Activated CD8-positive, alpha-beta T cell treated with anti-CD3 and anti-CD28 coated beads for 36 hours (primary cell): ENCODE measurements around the gene PTPRCAP. TPM values are rescaled to one million over a fixed set of nuclear protein-coding genes. Genes with fewer than 3 reads are reported as not detected.
"Not testable (repeated sequence)": the region's sequence is repeated elsewhere in the genome, so short reads cannot be mapped to it uniquely, and the experiment has no call there.

ENCODE experiments used
- ATAC-seq: fragments of 200-7000 bp; cut with Tn5 transposase; one replicate; pipeline ENCODE4 v1.10.0; 2021; ENCODE audit warnings: mild to moderate bottlenecking, moderate library complexity
- CTCF ChIA-PET: fragments of 350-600 bp; sonication (Branson Sonifier 250); formaldehyde crosslinking; loops from one replicate; lab custom pipeline; 2021; ENCODE audit warnings: antibody characterized with exemption; lab: Charles Lee
- POLR2A ChIA-PET: fragments of 350-600 bp; sonication (Branson Sonifier 250); formaldehyde crosslinking; loops from one replicate; lab custom pipeline; 2021; ENCODE audit warnings: antibody characterized with exemption; lab: Charles Lee
- DNase-seq: peaks from one replicate; pipeline ENCODE4 v3.0.0-alpha.2; 2020
- H3K27ac Mint-ChIP-seq: one replicate; pipeline ENCODE4 v1.8.0; 2021; ENCODE audit warnings: mild to moderate bottlenecking, mixed read lengths
- H3K27me3 Mint-ChIP-seq: one replicate; pipeline ENCODE4 v1.8.0; 2021; ENCODE audit warnings: mixed read lengths
- H3K36me3 Mint-ChIP-seq: one replicate; pipeline ENCODE4 v1.8.0; 2021; ENCODE audit warnings: low read depth, mixed read lengths
- H3K4me1 Mint-ChIP-seq: one replicate; pipeline ENCODE4 v1.8.0; 2021; ENCODE audit warnings: low read depth, mixed read lengths
- H3K4me3 Mint-ChIP-seq: one replicate; pipeline ENCODE4 v1.8.0; 2021; ENCODE audit warnings: mild to moderate bottlenecking, moderate library complexity, mixed read lengths
- H3K9me3 Mint-ChIP-seq: one replicate; pipeline ENCODE4 v1.8.0; 2021; ENCODE audit warnings: mixed read lengths
- CTCF ChIP-seq: fragments of 200-600 bp; IDR thresholded peaks from one replicate; pipeline ENCODE4 v1.8.0; 2022; ENCODE audit warnings: antibody characterized with exemption, mild to moderate bottlenecking
- intact Hi-C: fragments of 100-400 bp; cut with micrococcal nuclease; formaldehyde crosslinking; loops from one replicate; pipeline ENCODE4 v1.10.0; 2022
- total RNA-seq, 2 experiments: library from RNA; stranded (reverse); gene quantifications; one replicate each; pipeline ENCODE4 v1.2.3, GENCODE V29; 2021

PTPRCAP gene, protein sequence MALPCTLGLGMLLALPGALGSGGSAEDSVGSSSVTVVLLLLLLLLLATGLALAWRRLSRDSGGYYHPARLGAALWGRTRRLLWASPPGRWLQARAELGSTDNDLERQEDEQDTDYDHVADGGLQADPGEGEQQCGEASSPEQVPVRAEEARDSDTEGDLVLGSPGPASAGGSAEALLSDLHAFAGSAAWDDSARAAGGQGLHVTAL
- total RNA-seq, result 100 to 1,000 TPM; 107 to 114 TPM

GRCh38 chr11:67437082-67437808, at the start of gene PTPRCAP:
Gene PTPRCAP, minus strand, starts transcription at chr11:67437682. Its CDS starts 63 bp downstream, at chr11:67437619.
- ATAC-seq, result peak; percentile 42
- TF ChIP-seq CTCF, result no peak
- H3K9me3 Mint-ChIP-seq, result no peaks in the 10 kb centered on the region
- H3K4me1 Mint-ChIP-seq, result peaks cover 55% of the 10 kb centered on the region
- peak within 1 kb of the TSS; percentile 93 for H3K27ac Mint-ChIP-seq
- no peaks in the 10 kb centered on the region for H3K27me3 Mint-ChIP-seq
- H3K4me3 Mint-ChIP-seq, result peak within 1 kb of the TSS; percentile 87
- peaks cover 61% of the 10 kb centered on the region for H3K36me3 Mint-ChIP-seq
- peak; percentile 84 for DNase-seq
- intact Hi-C loops, result loop anchor here (5.0 kb wide), 2 partner anchors 45 to 70 kb away; partner anchors contain the start of genes AIP, CDK2AP2 and PITPNM1
- CTCF ChIA-PET, result interaction anchor here (1.0 to 2.8 kb wide), 6 partner anchors 17 to 86 kb away, joined by 3 to 12 read pairs (median 4); partner anchors contain the start of genes AIP, CDK2AP2, PPP1CA and TMEM134
- POLR2A ChIA-PET, result interaction anchor here (0.6 to 10.8 kb wide), 30 partner anchors 8 to 197 kb away, joined by 3 to 178 read pairs (median 6); partner anchors contain the start of genes AIP, ANKRD13D, PITPNM1 and PPP1CA

- Mint-ChIP-seq H3K4me1 (peaks cover 48% of the 10 kb centered on the region), H3K9me3 (no peaks in the 10 kb centered on the region), H3K4me3 (peak overlapping the region; percentile 79), H3K36me3 (peaks cover 57% of the 10 kb centered on the region), H3K27me3 (no peaks in the 10 kb centered on the region), H3K27ac (peak overlapping the region; percentile 97)
- POLR2A ChIA-PET, result interaction anchor here (1.0 to 10.7 kb wide), 10 partner anchors 16 to 96 kb away, joined by 3 to 108 read pairs (median 10); partner anchors contain the start of genes PITPNM1, PTPRCAP and TMEM134
- no peak for TF ChIP-seq CTCF
- DNase-seq (peak; percentile 80), ATAC-seq (no peak)
- intact Hi-C loops, result loop anchor here (10.0 kb wide), 1 partner anchor 82 kb away; the partner anchor contains the start of genes PPP1CA and TBC1D10C
- CTCF ChIA-PET, result interaction anchor here (1.3 to 1.6 kb wide), 2 partner anchors 18 to 19 kb away, joined by 4 read pairs; partner anchors contain the start of gene PITPNM1
These were observed 49.2 kb upstream of the PTPRCAP start for GRCh38 chr11:67486481-67487195.

GRCh38 chr11:67485873-67486361, 48.4 kb upstream of the PTPRCAP start:
- intact Hi-C loops, result loop anchor here (10.0 kb wide), 1 partner anchor 81 kb away; the partner anchor contains the start of genes PPP1CA and TBC1D10C
- ATAC-seq, result peak; percentile 18
- ChIA-PET CTCF (interaction anchor here (1.1 to 1.6 kb wide), 4 partner anchors 17 to 134 kb away, joined by 3 to 4 read pairs (median 4); partner anchors contain the start of gene PITPNM1), POLR2A (interaction anchor here (0.6 to 10.7 kb wide), 17 partner anchors 14 to 101 kb away, joined by 3 to 108 read pairs (median 6); partner anchors contain the start of genes CDK2AP2, CORO1B, GSTP1 and PITPNM1)
- Mint-ChIP-seq H3K27ac (peak overlapping the region; percentile 97), H3K4me3 (peak overlapping the region; percentile 79), H3K36me3 (peaks cover 54% of the 10 kb centered on the region), H3K4me1 (peaks cover 47% of the 10 kb centered on the region)
- not testable (repeated sequence) for H3K27me3 Mint-ChIP-seq, H3K9me3 Mint-ChIP-seq
- DNase-seq, result peak; percentile 86

DNA sequence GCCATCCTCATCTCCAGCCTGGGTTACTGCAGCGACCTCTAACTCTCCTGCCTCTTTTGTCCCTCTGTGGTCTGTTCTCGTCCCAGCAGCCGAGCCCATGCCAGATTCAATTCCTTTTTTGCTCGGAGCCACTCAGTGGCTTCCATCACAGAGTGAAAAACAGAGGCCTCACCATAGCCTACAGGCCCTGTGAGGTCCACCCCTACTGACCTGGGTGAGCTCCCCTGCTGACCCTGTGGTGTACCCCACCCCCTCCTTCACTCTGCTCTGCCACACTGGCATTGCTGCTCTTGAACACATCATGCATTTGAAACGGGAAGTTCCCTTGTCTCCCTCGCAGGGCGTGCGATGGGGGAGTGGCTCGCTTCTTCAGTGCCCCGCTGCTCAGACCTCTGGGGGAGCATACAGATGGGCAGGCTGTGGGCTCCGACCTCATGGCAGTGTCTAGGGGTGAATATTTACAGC, 47.4 kb upstream of the PTPRCAP start:
- TF ChIP-seq CTCF, result no peak
- Mint-ChIP-seq H3K36me3 (peaks cover 51% of the 10 kb centered on the region), H3K9me3 (no peaks in the 10 kb centered on the region), H3K27ac (peak overlapping the region; percentile 97), H3K4me1 (peaks cover 47% of the 10 kb centered on the region), H3K4me3 (peak overlapping the region; percentile 79), H3K27me3 (no peaks in the 10 kb centered on the region)
- DNase-seq (peak; percentile 91), ATAC-seq (peak; percentile 14)
- intact Hi-C loops, result loop anchor here (1.0 to 10.0 kb wide), 3 partner anchors 21 to 80 kb away; partner anchors contain the start of genes PPP1CA, PTPRCAP and TBC1D10C
- ChIA-PET CTCF (interaction anchor here (1.0 to 2.0 kb wide), 5 partner anchors 21 to 133 kb away, joined by 3 to 5 read pairs (median 4); partner anchors contain the start of genes PITPNM1 and TBC1D10C), POLR2A (interaction anchor here (0.5 to 10.7 kb wide), 25 partner anchors 8 to 213 kb away, joined by 3 to 108 read pairs (median 5); partner anchors contain the start of genes CDK2AP2, CORO1B, GSTP1 and PITPNM1)
